HL-60 (cell line): ENCODE data around the gene LPIN1.

Source experiments
- DNase-seq, 2 experiments: peaks; one replicate each; pipeline ENCODE4 v3.0.0-alpha.2; 2010 to 2020; ENCODE audit warnings: low read depth in 1 of 2, low spot score in 1 of 2
- H3K27ac ChIP-seq: fragments of 250-450 bp; sonication (Bioruptor Pico); replicated peaks from 2 replicates; pipeline ENCODE4 v1.5.1; 2020; ENCODE audit warnings: mild to moderate bottlenecking, moderate library complexity
- H3K27me3 ChIP-seq: fragments of 250-450 bp; sonication (Bioruptor Pico); 2 replicates; pipeline ENCODE4 v1.5.1; 2021; ENCODE audit warnings: mild to moderate bottlenecking, moderate library complexity; ENCODE audit not compliant: insufficient read depth, poor library complexity, severe bottlenecking
- H3K4me3 ChIP-seq: replicated peaks from 2 replicates; pipeline ENCODE4 v1.5.1; 2011; ENCODE audit warnings: mild to moderate bottlenecking, control low read depth, low read length; ENCODE audit not compliant: insufficient read depth
- GABPA ChIP-seq: IDR thresholded peaks from 2 replicates; pipeline ENCODE4 v1.6.1; 2012; ENCODE audit warnings: low read depth
- POLR2AphosphoS5 ChIP-seq: IDR thresholded peaks from 2 replicates; pipeline ENCODE4 v1.6.1; 2012; ENCODE audit warnings: low read depth
- SPI1 ChIP-seq: IDR thresholded peaks from 2 replicates; pipeline ENCODE4 v1.6.1; 2012; ENCODE audit warnings: low read depth, mild to moderate bottlenecking, borderline replicate concordance
- TF ChIP-seq, protein P1 (sequence below): IDR thresholded peaks from one replicate; pipeline ENCODE4 v1.5.1; 2011; ENCODE audit warnings: low read length, control low read depth, inconsistent platforms; ENCODE audit not compliant: insufficient read depth
- TF ChIP-seq, protein P2 (sequence below): IDR thresholded peaks from 2 replicates; pipeline ENCODE4 v1.6.1; 2012; ENCODE audit warnings: low read depth; ENCODE audit not compliant: insufficient replicate concordance

Gene LPIN1

DNA sequence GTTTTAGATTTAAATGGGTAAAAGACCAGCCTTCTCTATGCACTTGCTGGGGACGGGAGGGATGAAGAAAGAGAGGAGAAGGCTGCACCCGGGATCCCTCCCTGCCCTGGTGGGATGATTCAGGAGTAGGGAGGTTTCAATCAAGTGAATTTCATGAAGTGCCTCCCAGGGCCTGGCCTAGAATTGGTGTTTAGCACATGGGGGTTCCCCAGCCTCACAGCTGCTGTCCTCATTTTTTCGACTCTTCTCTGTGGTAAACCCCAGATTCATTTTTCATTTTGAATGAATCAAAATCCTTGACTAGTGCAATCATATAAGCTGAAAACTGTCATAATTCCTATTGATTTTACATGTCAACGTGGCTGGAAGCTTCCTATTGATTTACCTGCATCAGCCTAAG is 81.1 kb downstream of the LPIN1 start:
- TF ChIP-seq, protein P1, sequence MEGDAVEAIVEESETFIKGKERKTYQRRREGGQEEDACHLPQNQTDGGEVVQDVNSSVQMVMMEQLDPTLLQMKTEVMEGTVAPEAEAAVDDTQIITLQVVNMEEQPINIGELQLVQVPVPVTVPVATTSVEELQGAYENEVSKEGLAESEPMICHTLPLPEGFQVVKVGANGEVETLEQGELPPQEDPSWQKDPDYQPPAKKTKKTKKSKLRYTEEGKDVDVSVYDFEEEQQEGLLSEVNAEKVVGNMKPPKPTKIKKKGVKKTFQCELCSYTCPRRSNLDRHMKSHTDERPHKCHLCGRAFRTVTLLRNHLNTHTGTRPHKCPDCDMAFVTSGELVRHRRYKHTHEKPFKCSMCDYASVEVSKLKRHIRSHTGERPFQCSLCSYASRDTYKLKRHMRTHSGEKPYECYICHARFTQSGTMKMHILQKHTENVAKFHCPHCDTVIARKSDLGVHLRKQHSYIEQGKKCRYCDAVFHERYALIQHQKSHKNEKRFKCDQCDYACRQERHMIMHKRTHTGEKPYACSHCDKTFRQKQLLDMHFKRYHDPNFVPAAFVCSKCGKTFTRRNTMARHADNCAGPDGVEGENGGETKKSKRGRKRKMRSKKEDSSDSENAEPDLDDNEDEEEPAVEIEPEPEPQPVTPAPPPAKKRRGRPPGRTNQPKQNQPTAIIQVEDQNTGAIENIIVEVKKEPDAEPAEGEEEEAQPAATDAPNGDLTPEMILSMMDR = no peak
- no peak for TF ChIP-seq SPI1
- no peak overlapping the region for H3K4me3 ChIP-seq
- H3K27ac ChIP-seq = no peak overlapping the region
- DNase-seq = no peak
- no peaks in the 10 kb centered on the region for H3K27me3 ChIP-seq

DNA sequence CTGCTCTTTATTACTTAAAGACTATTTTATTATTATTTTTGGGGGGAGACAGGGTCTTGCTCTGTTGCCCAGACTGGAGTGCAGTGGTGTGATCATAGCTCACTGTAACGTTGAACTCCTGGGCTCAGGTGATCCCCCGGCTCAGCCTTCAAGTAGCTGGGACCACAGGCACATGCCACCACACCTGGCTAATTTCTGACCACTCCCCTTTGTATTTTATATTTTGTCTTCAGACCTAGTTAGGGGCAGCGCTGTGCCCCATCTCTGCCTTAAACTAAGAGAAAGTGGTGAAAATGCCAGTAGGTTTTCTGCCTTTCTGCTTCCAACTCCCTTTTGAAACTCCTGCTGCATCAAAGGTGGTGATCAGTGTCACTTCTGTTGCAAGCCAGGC is 82.5 kb downstream of the LPIN1 start:
- Histone ChIP-seq H3K4me3 (no peak overlapping the region), H3K27ac (no peak overlapping the region), H3K27me3 (no peaks in the 10 kb centered on the region)
- no peak for DNase-seq
- TF ChIP-seq, protein P1 = no peak
- TF ChIP-seq, protein P2, sequence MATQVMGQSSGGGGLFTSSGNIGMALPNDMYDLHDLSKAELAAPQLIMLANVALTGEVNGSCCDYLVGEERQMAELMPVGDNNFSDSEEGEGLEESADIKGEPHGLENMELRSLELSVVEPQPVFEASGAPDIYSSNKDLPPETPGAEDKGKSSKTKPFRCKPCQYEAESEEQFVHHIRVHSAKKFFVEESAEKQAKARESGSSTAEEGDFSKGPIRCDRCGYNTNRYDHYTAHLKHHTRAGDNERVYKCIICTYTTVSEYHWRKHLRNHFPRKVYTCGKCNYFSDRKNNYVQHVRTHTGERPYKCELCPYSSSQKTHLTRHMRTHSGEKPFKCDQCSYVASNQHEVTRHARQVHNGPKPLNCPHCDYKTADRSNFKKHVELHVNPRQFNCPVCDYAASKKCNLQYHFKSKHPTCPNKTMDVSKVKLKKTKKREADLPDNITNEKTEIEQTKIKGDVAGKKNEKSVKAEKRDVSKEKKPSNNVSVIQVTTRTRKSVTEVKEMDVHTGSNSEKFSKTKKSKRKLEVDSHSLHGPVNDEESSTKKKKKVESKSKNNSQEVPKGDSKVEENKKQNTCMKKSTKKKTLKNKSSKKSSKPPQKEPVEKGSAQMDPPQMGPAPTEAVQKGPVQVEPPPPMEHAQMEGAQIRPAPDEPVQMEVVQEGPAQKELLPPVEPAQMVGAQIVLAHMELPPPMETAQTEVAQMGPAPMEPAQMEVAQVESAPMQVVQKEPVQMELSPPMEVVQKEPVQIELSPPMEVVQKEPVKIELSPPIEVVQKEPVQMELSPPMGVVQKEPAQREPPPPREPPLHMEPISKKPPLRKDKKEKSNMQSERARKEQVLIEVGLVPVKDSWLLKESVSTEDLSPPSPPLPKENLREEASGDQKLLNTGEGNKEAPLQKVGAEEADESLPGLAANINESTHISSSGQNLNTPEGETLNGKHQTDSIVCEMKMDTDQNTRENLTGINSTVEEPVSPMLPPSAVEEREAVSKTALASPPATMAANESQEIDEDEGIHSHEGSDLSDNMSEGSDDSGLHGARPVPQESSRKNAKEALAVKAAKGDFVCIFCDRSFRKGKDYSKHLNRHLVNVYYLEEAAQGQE = no peak
- no peak for TF ChIP-seq SPI1
- TF ChIP-seq POLR2AphosphoS5 = no peak
- no peak for TF ChIP-seq GABPA

DNA sequence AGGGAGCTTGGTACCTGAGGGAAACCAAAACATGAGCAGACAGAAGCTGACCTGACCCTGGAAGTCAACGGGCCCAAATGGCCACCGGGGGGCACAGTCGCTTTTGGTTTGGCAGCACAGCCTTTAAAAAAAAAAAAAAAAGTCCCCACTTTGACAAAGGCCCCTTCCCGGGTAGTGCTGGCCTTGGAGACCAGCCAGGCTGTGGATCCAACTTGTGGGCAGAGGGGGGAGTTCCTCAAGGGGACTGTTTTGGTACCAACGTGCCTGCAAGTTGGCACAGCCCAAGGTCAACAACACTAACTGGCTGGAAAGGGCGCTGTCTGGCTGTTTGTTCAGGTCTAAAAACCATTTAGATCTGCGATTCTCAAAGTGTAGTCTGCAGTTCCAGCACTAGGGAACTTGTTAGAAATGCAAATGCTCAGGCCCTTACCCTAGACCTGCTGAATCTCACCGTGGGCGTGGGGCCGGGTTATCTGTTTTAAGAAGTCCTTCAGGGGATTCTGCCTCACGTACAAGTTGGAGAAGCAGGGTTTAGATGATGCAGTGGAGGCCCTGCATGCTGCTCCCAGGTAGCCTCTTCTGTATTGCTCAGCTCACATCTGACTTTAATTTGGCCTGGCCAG is 83.0 kb downstream of the LPIN1 start:
- H3K27ac ChIP-seq = peak overlapping the region; percentile 54
- peak; percentile 45 to 65 for DNase-seq
- H3K4me3 ChIP-seq = no peak overlapping the region
- TF ChIP-seq, protein P1 = peak; percentile 22
- no peak for TF ChIP-seq POLR2AphosphoS5
- H3K27me3 ChIP-seq = no peaks in the 10 kb centered on the region

DNA sequence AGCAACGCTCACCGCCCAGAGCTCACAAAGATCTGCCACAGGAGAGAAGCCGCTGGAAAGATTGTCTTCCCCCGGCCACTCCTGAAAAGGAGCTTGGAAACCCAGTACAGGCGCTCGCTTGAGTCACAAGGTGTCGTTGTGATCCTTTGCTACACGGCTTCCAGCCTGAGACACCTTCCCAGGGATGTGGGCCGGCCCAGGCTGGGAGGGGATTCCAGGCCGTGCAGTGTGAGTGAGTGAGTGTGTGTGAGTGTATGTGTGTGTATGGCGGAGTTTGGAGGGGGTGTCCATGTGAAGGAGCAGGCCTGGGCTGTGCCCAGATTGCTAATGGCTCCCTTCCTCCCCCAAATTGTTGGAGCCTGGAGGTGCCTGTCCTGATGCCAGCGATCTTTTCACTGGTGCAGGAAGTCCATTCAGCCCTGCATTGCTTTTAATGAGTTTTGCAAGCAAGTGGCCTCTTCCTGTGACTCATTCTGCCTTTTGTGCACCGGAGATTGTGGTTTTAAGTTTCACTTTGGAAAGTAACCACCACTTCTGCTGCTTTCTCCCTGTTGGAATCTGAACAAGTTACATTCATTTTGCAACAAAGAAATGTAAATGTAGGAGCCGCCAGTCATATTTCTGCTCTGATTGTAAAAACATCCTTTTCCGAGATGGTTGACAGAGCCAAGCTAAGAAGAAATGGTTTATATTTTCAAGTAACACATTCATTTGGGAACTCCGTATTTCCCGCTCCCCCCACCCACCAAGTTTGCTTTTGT is 83.7 kb downstream of the LPIN1 start:
- peak; percentile 86 to 92 for DNase-seq
- no peaks in the 10 kb centered on the region for H3K27me3 ChIP-seq
- H3K27ac ChIP-seq = peak overlapping the region; percentile 54
- TF ChIP-seq, protein P2 = no peak
- TF ChIP-seq, protein P1 = no peak
- TF ChIP-seq POLR2AphosphoS5 = peak; percentile 94
- TF ChIP-seq SPI1 = peak; percentile 73; the same call in 1 of the 2 replicates
- peak; percentile 43; the same call in 1 of the 2 replicates for TF ChIP-seq GABPA
- peak overlapping the region; percentile 2; the same call in 1 of the 2 replicates for H3K4me3 ChIP-seq
